GM12872 (cell line): ENCODE results near the gene LRRC38.

Source experiments
- CTCF ChIP-seq: IDR thresholded peaks from 3 replicates; pipeline ENCODE4 v1.5.1; 2011; ENCODE audit warnings: low read depth, mild to moderate bottlenecking, low read length, moderate library complexity; ENCODE audit not compliant: insufficient read depth

The LRRC38 gene

GRCh38 chr1:13516606-13517005 is 2.8 kb upstream of the LRRC38 start:
- no peak for TF ChIP-seq CTCF

GRCh38 chr1:13514821-13515220 is 1.0 kb upstream of the LRRC38 start:
- no peak for TF ChIP-seq CTCF

- no peak for TF ChIP-seq CTCF
Measured at GRCh38 chr1:13513063-13513894, 524 bp downstream of the LRRC38 start.

- TF ChIP-seq CTCF: no peak
Measured at GRCh38 chr1:13512472-13512871, 1.3 kb downstream of the LRRC38 start.

- TF ChIP-seq CTCF: no peak
Measured at GRCh38 chr1:13510499-13510898, 3.3 kb downstream of the LRRC38 start.

GRCh38 chr1:13507075-13507474 is 6.7 kb downstream of the LRRC38 start:
- no peak for TF ChIP-seq CTCF

- no peak for TF ChIP-seq CTCF
Measured at GRCh38 chr1:13505020-13505419, 8.8 kb downstream of the LRRC38 start.

- TF ChIP-seq CTCF: no peak
Measured at GRCh38 chr1:13500806-13501205, 13.0 kb downstream of the LRRC38 start.
